Activated CD8-positive, alpha-beta T cell treated with anti-CD3 and anti-CD28 coated beads, Interleukin-2, amount 10 ng/mL, durations not matched to agents 7 days and 5 days (primary cell): ENCODE results near the gene CCDC181. TPM values are rescaled to one million over a fixed set of nuclear protein-coding genes. Genes with fewer than 3 reads are reported as not detected.
A peak's percentile ranks its signal among the peaks of the same experiment; 100 is the strongest.
"Not testable (repeated sequence)": the region's sequence is repeated elsewhere in the genome, so short reads cannot be mapped to it uniquely, and the experiment has no call there.

Source experiments
- ATAC-seq: fragments of 150-1000 bp; cut with Tn5 transposase; one replicate; pipeline ENCODE4 v1.10.0; 2021; ENCODE audit warnings: moderate library complexity
- CTCF ChIA-PET: fragments of 350-600 bp; sonication (Branson Sonifier 250); formaldehyde crosslinking; loops from one replicate; lab custom pipeline; 2021; ENCODE audit warnings: antibody characterized with exemption; lab: Charles Lee
- POLR2A ChIA-PET: fragments of 350-600 bp; sonication (Branson Sonifier 250); formaldehyde crosslinking; loops from one replicate; lab custom pipeline; 2021; ENCODE audit warnings: antibody characterized with exemption; lab: Charles Lee
- DNase-seq: peaks from one replicate; pipeline ENCODE4 v3.0.0-alpha.2; 2020
- H3K27ac Mint-ChIP-seq: one replicate; pipeline ENCODE4 v1.8.0; 2021; ENCODE audit warnings: mild to moderate bottlenecking, mixed read lengths
- H3K27me3 Mint-ChIP-seq: one replicate; pipeline ENCODE4 v1.8.0; 2021; ENCODE audit warnings: low read depth, mixed read lengths
- H3K36me3 Mint-ChIP-seq: one replicate; pipeline ENCODE4 v1.8.0; 2021; ENCODE audit warnings: low read depth, mixed read lengths
- H3K4me1 Mint-ChIP-seq: one replicate; pipeline ENCODE4 v1.8.0; 2021; ENCODE audit warnings: low read depth, mixed read lengths
- H3K4me3 Mint-ChIP-seq: one replicate; pipeline ENCODE4 v1.8.0; 2021; ENCODE audit warnings: mild to moderate bottlenecking, mixed read lengths
- H3K9me3 Mint-ChIP-seq: one replicate; pipeline ENCODE4 v1.8.0; 2022; ENCODE audit warnings: mixed read lengths; ENCODE audit not compliant: insufficient read depth
- total RNA-seq, 2 experiments: library from RNA; stranded (reverse); gene quantifications; one replicate each; pipeline ENCODE4 v1.2.3, GENCODE V29; 2021

The CCDC181 gene
- total RNA-seq, 2 experiments from 2014 or later: not detected

- Mint-ChIP-seq H3K4me1 (peaks cover 26% of the 10 kb centered on the region), H3K27me3 (peaks cover 2% of the 10 kb centered on the region), H3K27ac (peak overlapping the region; percentile 64), H3K4me3 (peak overlapping the region; percentile 64), H3K9me3 (peaks cover 11% of the 10 kb centered on the region), H3K36me3 (peaks cover 13% of the 10 kb centered on the region)
- ATAC-seq: peak; percentile 63
- ChIA-PET CTCF (interaction anchor here (1.2 to 2.1 kb wide), 5 partner anchors 10 to 1118 kb away, joined by 4 to 8 read pairs (median 7); no protein-coding TSS in a partner anchor), POLR2A (interaction anchor here (0.6 kb wide), 1 partner anchor 1542 kb away, joined by 3 read pairs; no protein-coding TSS in a partner anchor)
- DNase-seq: peak; percentile 59
Observed at GRCh38 chr1:169460191-169460833, 33.0 kb upstream of the CCDC181 start.

GRCh38 chr1:169457443-169457842 is 30.2 kb upstream of the CCDC181 start:
- H3K27ac Mint-ChIP-seq: no peak overlapping the region

GRCh38 chr1:169456029-169456428 is 28.8 kb upstream of the CCDC181 start:
- ChIA-PET POLR2A (no interaction called here), CTCF (interaction anchor here (1.1 to 1.6 kb wide), 2 partner anchors 90 to 852 kb away, joined by 3 to 4 read pairs; no protein-coding TSS in a partner anchor)
- H3K4me1 Mint-ChIP-seq: peaks cover 19% of the 10 kb centered on the region
- ATAC-seq: no peak
- no peak for DNase-seq
- H3K27ac Mint-ChIP-seq: no peak overlapping the region
- peaks cover 9% of the 10 kb centered on the region for H3K36me3 Mint-ChIP-seq
- H3K4me3 Mint-ChIP-seq: no peak overlapping the region
- H3K9me3 Mint-ChIP-seq: peaks cover 11% of the 10 kb centered on the region
- peaks cover 15% of the 10 kb centered on the region for H3K27me3 Mint-ChIP-seq

More at GRCh38 chr1:169457443-169457842, 30.2 kb upstream of the CCDC181 start:
- ATAC-seq (no peak), DNase-seq (no peak)
- ChIA-PET POLR2A (no interaction called here), CTCF (interaction anchor here (1.6 kb wide), 1 partner anchor 89 kb away, joined by 4 read pairs; no protein-coding TSS in a partner anchor)
- Mint-ChIP-seq H3K4me1 (peaks cover 23% of the 10 kb centered on the region), H3K9me3 (peaks cover 11% of the 10 kb centered on the region), H3K27me3 (peaks cover 11% of the 10 kb centered on the region), H3K36me3 (peaks cover 9% of the 10 kb centered on the region), H3K4me3 (no peak overlapping the region)

- Mint-ChIP-seq H3K27ac (no peak overlapping the region), H3K4me3 (no peak overlapping the region), H3K4me1 (peaks cover 6% of the 10 kb centered on the region), H3K9me3 (peaks cover 11% of the 10 kb centered on the region), H3K27me3 (peaks cover 21% of the 10 kb centered on the region), H3K36me3 (peaks cover 7% of the 10 kb centered on the region)
- DNase-seq: no peak
- ChIA-PET POLR2A (no interaction called here), CTCF (no interaction called here)
- no peak for ATAC-seq
Observed at GRCh38 chr1:169452921-169453320, 25.6 kb upstream of the CCDC181 start.

GRCh38 chr1:169451218-169451824 is 24.0 kb upstream of the CCDC181 start:
- Mint-ChIP-seq H3K9me3 (peaks cover under 1% of the 10 kb centered on the region), H3K27ac (no peak overlapping the region), H3K27me3 (peaks cover 21% of the 10 kb centered on the region), H3K36me3 (no peaks in the 10 kb centered on the region), H3K4me1 (peaks cover 4% of the 10 kb centered on the region), H3K4me3 (no peak overlapping the region)
- DNase-seq (no peak), ATAC-seq (no peak)
- ChIA-PET CTCF (no interaction called here), POLR2A (interaction anchor here (1.1 kb wide), 1 partner anchor 84 kb away, joined by 3 read pairs; the partner anchor contains the start of genes BLZF1 and NME7)

GRCh38 chr1:169443923-169444322 is 16.6 kb upstream of the CCDC181 start:
- peaks cover 31% of the 10 kb centered on the region for H3K27me3 Mint-ChIP-seq
- CTCF ChIA-PET: no interaction called here
- POLR2A ChIA-PET: no interaction called here
- no peak for ATAC-seq
- no peak for DNase-seq
- no peaks in the 10 kb centered on the region for H3K4me1 Mint-ChIP-seq
- no peak overlapping the region for H3K4me3 Mint-ChIP-seq
- no peaks in the 10 kb centered on the region for H3K36me3 Mint-ChIP-seq
- H3K27ac Mint-ChIP-seq: no peak overlapping the region
- H3K9me3 Mint-ChIP-seq: no peaks in the 10 kb centered on the region

GRCh38 chr1:169426174-169426705 is 1.0 kb downstream of the CCDC181 start:
- CTCF ChIA-PET: interaction anchor here (1.9 kb wide), 1 partner anchor 9 kb away, joined by 4 read pairs; no protein-coding TSS in a partner anchor
- no peak for ATAC-seq

GRCh38 chr1:169421309-169421708 is 6.0 kb downstream of the CCDC181 start:
- Mint-ChIP-seq H3K9me3 (no peaks in the 10 kb centered on the region), H3K4me3 (no peak overlapping the region)

More at GRCh38 chr1:169426174-169426705, 1.0 kb downstream of the CCDC181 start:
- no peaks in the 10 kb centered on the region for H3K36me3 Mint-ChIP-seq
- H3K27me3 Mint-ChIP-seq: peaks cover 62% of the 10 kb centered on the region
- DNase-seq: no peak
- H3K27ac Mint-ChIP-seq: no peak overlapping the region
- no peaks in the 10 kb centered on the region for H3K9me3 Mint-ChIP-seq
- H3K4me1 Mint-ChIP-seq: peaks cover 9% of the 10 kb centered on the region
- POLR2A ChIA-PET: no interaction called here
- H3K4me3 Mint-ChIP-seq: no peak overlapping the region

GRCh38 chr1:169414952-169415351 is 12.3 kb downstream of the CCDC181 start:
- peaks cover 12% of the 10 kb centered on the region for H3K27me3 Mint-ChIP-seq
- no peak for ATAC-seq
- H3K27ac Mint-ChIP-seq: no peak overlapping the region
- POLR2A ChIA-PET: no interaction called here
- no peak for DNase-seq
- H3K4me1 Mint-ChIP-seq: no peaks in the 10 kb centered on the region
- no peaks in the 10 kb centered on the region for H3K9me3 Mint-ChIP-seq
- H3K4me3 Mint-ChIP-seq: no peak overlapping the region
- CTCF ChIA-PET: no interaction called here
- no peaks in the 10 kb centered on the region for H3K36me3 Mint-ChIP-seq

More at GRCh38 chr1:169421309-169421708, 6.0 kb downstream of the CCDC181 start:
- ATAC-seq: no peak
- Mint-ChIP-seq H3K27me3 (peaks cover 45% of the 10 kb centered on the region), H3K27ac (no peak overlapping the region), H3K4me1 (no peaks in the 10 kb centered on the region), H3K36me3 (no peaks in the 10 kb centered on the region)
- POLR2A ChIA-PET: no interaction called here
- no peak for DNase-seq
- CTCF ChIA-PET: no interaction called here

- H3K4me1 Mint-ChIP-seq: not testable (repeated sequence)
Observed at GRCh38 chr1:169408340-169408739, 18.9 kb downstream of the CCDC181 start.

GRCh38 chr1:169402578-169402977 is 24.7 kb downstream of the CCDC181 start:
- DNase-seq, H3K36me3 Mint-ChIP-seq, H3K27ac Mint-ChIP-seq, ATAC-seq, H3K27me3 Mint-ChIP-seq, POLR2A ChIA-PET, H3K4me3 Mint-ChIP-seq, H3K4me1 Mint-ChIP-seq, CTCF ChIA-PET, H3K9me3 Mint-ChIP-seq: not testable (repeated sequence)

More at GRCh38 chr1:169408340-169408739, 18.9 kb downstream of the CCDC181 start:
- H3K4me3 Mint-ChIP-seq, DNase-seq, POLR2A ChIA-PET, H3K9me3 Mint-ChIP-seq, H3K36me3 Mint-ChIP-seq, ATAC-seq, H3K27ac Mint-ChIP-seq: not testable (repeated sequence)
- CTCF ChIA-PET: interaction anchor here (1.0 kb wide), 1 partner anchor 9 kb away, joined by 3 read pairs; no protein-coding TSS in a partner anchor
- peaks cover 16% of the 10 kb centered on the region for H3K27me3 Mint-ChIP-seq

GRCh38 chr1:169395955-169396354 is 31.3 kb downstream of the CCDC181 start:
- ATAC-seq (no peak), DNase-seq (no peak)
- ChIA-PET POLR2A (no interaction called here), CTCF (no interaction called here)
- no peak overlapping the region for H3K27ac Mint-ChIP-seq
- no peaks in the 10 kb centered on the region for H3K4me1 Mint-ChIP-seq
- H3K9me3 Mint-ChIP-seq: no peaks in the 10 kb centered on the region
- peaks cover 51% of the 10 kb centered on the region for H3K36me3 Mint-ChIP-seq
- H3K27me3 Mint-ChIP-seq: no peaks in the 10 kb centered on the region
- H3K4me3 Mint-ChIP-seq: no peak overlapping the region
